ENCODE results near the gene PPP1R10.

- TF ChIP-seq GATA3 (IDR thresholded peaks at IDR 0.05; ENCODE audit: low read depth, low read length) (no peak), GATA2 (IDR thresholded peaks at IDR 0.05; ENCODE audit: low read depth, low read length) (no peak)
Observed at GRCh38 chr6:30614843-30615218, 2.2 kb downstream of the PPP1R10 start.

Measured in SH-SY5Y (cell line).